GM18508 (cell line): ENCODE results near the gene UBR4.

Experiments
- ATAC-seq: cut with Tn5 transposase; IDR thresholded peaks from one replicate; pipeline ENCODE4 v1.9.1; 2021; ENCODE audit warnings: moderate number of reproducible peaks; ENCODE audit not compliant: insufficient read depth, unreplicated experiment

Gene UBR4

GRCh38 chr1:19153169-19153568 lies 56.9 kb downstream of the UBR4 start:
- no peak for ATAC-seq

- ATAC-seq, result no peak
Observed at GRCh38 chr1:19151537-19151936, 58.5 kb downstream of the UBR4 start.

GRCh38 chr1:19149736-19150135 lies 60.3 kb downstream of the UBR4 start:
- ATAC-seq, result no peak

DNA sequence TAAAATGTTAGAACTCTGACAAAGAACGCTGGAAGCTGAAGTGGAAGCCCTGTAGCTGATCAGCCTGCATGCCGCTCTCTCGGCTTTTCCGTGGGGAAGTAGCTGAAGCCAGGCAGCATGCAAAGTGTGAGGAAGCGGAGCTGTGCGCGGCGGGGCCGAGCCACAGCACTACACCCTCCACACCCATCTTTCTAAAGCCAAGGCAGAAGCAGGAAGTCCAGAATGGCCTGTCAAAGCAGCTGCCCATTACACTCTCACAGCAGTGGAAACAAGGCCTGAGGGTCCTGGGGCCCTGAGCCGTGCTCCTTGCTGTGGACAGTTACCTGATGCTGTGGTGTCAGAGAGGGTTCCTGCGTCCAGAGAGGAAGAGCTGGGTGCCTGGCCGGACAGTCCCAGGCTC lies 69.6 kb downstream of the UBR4 start:
- no peak for ATAC-seq

DNA sequence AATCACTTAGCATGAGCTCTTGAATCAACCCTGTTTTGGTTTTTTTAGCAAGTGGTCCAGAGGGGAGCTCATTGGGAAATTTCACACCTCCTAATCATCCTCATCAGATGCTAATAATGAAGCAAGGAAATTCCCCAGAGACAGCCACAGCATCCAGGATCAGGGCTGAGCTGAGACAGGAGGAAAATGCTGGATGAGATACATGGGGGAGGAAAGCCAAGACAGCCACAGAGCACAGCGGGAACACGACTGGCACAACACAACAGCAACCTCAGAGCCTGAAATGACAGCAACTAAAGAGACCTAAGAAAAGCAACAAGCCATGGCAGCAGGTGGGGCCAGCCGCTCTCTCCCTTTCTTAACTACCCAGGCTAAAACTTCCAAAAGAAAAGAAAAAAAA lies 70.4 kb downstream of the UBR4 start:
- ATAC-seq, result no peak

GRCh38 chr1:19138958-19139581 lies 71.0 kb downstream of the UBR4 start:
- ATAC-seq, result no peak

DNA sequence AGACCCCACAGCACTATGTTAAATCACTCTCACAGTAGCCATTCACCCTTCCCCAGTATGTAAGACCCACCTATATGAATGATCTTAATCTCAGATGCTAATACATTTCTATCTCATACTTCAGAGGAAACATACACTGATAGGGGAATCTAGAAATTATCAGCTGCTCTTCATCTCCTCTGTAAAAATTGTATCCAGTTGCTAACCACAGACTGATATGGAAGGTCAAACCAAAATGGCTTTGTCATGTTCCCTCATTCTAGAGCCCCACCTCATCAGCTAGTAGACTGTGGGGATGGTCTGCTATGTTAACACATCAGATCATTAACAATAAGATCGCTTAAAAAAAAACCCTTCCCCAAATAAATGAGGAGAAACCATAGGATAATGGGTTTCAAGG lies 71.7 kb downstream of the UBR4 start:
- ATAC-seq, result no peak

DNA sequence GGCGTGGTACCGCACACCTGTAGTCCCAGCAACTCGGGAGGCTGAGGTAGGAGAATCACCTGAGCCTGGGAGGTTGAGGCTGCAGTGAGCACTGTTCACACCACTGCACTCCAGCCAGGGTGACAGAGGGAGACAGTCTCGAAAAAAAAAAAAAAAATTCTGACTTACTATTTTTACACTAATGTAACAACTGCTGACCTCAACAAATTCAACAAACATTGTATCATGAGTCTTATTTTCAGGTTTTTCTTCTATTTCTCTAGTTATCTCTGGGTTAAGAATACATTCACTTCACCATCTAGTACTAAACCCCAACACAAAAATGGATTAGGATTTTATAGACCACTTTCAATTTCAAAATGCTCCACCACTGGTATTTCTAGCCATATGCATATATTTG lies 72.9 kb downstream of the UBR4 start:
- no peak for ATAC-seq

- ATAC-seq, result no peak
Observed at GRCh38 chr1:19133360-19133759, 76.7 kb downstream of the UBR4 start.

DNA sequence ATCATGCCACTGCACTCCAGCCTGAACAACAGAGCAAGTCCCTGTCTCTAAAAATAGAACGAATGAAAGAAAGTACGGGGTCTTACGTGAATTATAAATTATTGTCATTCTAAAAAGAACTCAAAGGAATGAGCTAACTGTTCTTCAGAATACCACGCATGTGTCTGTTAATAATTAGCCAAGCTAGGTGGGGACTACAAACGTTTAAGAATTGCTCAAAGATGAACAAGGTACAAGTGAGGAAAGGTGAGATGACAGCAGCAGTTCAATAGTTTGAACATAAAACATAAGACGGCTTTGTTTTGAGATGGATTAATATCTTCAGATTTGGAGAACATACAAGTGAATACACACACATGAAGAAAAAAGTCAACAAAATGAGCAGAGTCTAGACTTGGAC lies 79.6 kb downstream of the UBR4 start:
- no peak for ATAC-seq

DNA sequence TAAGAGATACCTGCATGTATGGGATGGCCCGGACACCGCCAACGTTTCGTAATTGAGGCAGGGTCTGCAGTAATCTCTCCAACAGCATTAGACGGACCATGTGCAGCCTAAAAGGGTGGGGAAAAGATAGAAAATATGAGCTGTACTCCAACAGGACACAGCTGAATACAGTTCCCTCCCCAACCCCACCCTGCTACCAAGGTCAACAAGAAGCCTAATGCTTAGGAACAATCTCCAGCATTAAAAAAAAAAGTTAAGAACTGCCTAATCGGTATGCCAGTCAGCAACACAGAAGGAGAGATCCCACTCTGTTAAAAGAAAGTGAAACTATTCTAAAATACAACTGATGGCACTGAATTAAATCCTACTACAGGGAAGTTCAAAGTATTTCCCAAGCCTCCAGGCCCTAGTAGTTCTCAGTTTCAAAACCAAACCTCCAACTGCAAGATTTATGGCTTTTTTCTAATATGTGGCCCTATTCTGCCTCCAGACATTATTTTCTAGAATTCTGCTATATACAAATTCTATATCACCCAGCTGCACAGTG lies 81.0 kb downstream of the UBR4 start:
- no peak for ATAC-seq

- no peak for ATAC-seq
Observed at GRCh38 chr1:19124273-19124672, 85.8 kb downstream of the UBR4 start.

DNA sequence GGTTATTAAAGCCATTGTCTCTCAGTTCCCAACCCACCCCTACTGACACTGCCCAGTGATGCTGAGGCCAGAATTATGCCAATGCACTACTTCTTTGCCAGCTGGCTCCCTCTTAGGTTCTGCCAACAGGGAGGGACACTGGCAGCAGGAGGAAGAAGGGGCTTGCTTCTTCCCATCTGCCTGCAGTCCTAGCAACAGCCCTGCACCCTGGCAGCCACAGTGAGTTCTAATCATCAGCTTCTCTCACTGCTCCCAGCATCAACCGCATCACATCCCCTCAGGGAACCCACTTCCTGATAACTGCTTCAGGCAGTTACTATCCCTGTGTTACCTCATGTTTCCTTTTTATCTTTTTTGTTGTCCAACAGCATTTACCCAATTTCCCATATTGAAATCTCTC lies 86.2 kb downstream of the UBR4 start:
- no peak for ATAC-seq

DNA sequence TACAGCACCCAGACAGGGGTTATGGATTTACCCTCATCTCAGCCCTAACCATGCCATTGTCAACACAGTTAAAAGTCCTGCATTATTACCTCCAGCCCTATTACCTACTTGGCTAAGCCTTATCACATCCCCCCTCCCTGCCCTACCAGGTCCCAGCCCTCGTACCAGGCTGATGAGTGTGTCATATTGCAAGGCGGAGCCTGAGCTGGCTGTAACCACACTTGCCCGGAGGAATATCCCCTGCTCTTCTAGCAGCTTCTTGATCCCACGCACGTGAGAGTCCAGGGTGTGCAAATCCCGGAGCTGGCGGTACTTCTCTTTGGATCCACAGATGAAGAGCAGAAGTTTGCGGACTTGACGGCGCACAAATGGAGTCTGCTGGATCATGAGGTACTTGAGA lies 87.4 kb downstream of the UBR4 start:
- ATAC-seq, result no peak

DNA sequence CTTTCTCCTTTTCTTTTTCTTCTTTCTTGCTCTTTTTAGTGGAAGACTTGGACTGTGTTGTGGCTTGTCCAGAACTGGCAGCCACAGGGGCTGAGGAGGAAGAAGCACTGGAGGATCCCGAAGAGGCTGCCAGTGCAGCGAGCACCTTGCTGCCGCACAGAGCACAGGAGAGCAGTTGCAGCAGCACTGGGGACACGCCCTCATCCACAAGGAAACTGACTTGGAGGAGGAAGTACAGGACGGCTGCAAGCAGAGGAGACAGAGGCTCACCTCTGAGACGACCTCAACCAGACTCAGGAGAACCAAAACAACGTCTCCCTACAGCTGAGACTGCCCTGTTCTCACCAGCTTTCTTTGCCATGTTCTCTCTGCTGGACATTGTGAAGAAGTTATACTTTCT lies 88.9 kb downstream of the UBR4 start:
- no peak for ATAC-seq

DNA sequence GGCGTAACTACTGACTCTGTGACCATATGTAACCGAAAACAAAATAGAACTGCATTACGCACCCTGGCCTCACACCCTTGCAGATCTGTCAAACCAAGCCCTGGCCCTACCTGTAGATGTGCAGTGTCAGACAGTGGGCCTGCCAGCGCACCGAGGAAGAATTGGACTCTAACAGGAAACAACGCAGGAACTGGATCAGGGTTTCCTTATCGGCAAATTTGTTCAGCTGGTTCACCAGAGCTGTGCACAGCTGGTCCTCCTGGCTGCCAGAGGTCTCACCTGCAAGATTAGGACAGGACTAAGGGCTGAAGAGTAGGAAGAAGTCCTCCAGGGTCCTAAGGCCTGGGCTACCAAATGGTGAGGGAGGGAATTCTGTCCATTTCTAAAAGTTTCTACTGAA lies 90.0 kb downstream of the UBR4 start:
- ATAC-seq, result no peak

- ATAC-seq, result no peak
Observed at GRCh38 chr1:19115082-19115808, 94.8 kb downstream of the UBR4 start.

DNA sequence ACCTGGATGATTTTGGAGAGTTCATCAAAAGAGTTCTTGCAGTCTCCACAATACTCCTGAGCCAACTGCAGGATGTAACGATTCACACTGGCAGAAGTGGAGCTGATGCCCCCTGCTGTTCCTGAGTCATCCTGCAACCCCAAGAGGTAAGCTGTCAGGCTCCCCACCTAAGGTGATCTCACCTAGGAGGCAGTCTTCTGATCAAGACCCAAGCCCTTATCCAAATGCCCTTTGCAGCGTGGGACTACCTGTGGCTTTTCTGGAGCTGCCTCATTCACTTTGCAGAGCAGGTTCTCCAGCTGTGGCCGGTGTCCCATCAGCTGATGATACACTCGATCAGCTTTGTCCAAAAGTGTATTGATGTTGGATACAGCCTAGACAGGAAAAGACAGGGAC lies 96.4 kb downstream of the UBR4 start:
- ATAC-seq, result no peak

- ATAC-seq, result no peak
Observed at GRCh38 chr1:19112891-19113696, 97.0 kb downstream of the UBR4 start.

- no peak for ATAC-seq
Observed at GRCh38 chr1:19110257-19110927, 99.7 kb downstream of the UBR4 start.

GRCh38 chr1:19109545-19109944 lies 100.5 kb downstream of the UBR4 start:
- ATAC-seq, result no peak
